Sigmoid colon (tissue), 4 donors: ENCODE measurements around the gene DPPA2.

Experiments used
- CTCF ChIP-seq, 4 experiments: fragments of 450-650 bp in 3 of 4; fragments of 200-600 bp in 1 of 4; IDR thresholded peaks; one replicate each; pipeline ENCODE4 v1.5.1; 2016 to 2019; ENCODE audit warnings: antibody characterized with exemption in 4 of 4, mild to moderate bottlenecking in 3 of 4, moderate library complexity in 2 of 4
- POLR2A ChIP-seq, 2 donors: fragments of 450-650 bp; IDR thresholded peaks; one replicate each; pipeline ENCODE4 v1.6.1; 2016; ENCODE audit warnings: antibody characterized with exemption in 2 of 2, mild to moderate bottlenecking in 2 of 2, moderate library complexity in 2 of 2
- POLR2AphosphoS5 ChIP-seq, 4 donors: sonication (generic); formaldehyde crosslinking; IDR thresholded peaks; one replicate each; pipeline ENCODE4 v1.6.1; 2017; ENCODE audit warnings: antibody characterized with exemption in 4 of 4

GRCh38 chr3:109278141-109278540 lies 38.2 kb downstream of the DPPA2 start:
- no peak for TF ChIP-seq POLR2A (IDR thresholded peaks at IDR 0.05)
- no peak for TF ChIP-seq POLR2AphosphoS5 (IDR thresholded peaks at IDR 0.05)
- TF ChIP-seq CTCF (IDR thresholded peaks at IDR 0.05), result no peak
